Dermis microvascular lymphatic vessel endothelial cell (primary cell): ENCODE data around the gene NDST3. TPM values are rescaled to one million over a fixed set of nuclear protein-coding genes. Genes with fewer than 3 reads are reported as not detected.
A peak's percentile ranks its signal among the peaks of the same experiment; 100 is the strongest.

Experiments used
- DNase-seq, 2 donors: peaks; one replicate each; pipeline versions ENCODE4 v3.0.0 to v3.0.0-alpha.2; 2010; ENCODE audit warnings: low read depth in 2 of 2
- total RNA-seq: library from RNA; depleted of rRNA; stranded (reverse); fragments of >200 nt; gene quantifications from 2 replicates; pipeline ENCODE4 v1.2.1, GENCODE V29; 2014

Gene NDST3
- total RNA-seq, result 3.0 and 8.3 TPM in 2 replicates

DNA sequence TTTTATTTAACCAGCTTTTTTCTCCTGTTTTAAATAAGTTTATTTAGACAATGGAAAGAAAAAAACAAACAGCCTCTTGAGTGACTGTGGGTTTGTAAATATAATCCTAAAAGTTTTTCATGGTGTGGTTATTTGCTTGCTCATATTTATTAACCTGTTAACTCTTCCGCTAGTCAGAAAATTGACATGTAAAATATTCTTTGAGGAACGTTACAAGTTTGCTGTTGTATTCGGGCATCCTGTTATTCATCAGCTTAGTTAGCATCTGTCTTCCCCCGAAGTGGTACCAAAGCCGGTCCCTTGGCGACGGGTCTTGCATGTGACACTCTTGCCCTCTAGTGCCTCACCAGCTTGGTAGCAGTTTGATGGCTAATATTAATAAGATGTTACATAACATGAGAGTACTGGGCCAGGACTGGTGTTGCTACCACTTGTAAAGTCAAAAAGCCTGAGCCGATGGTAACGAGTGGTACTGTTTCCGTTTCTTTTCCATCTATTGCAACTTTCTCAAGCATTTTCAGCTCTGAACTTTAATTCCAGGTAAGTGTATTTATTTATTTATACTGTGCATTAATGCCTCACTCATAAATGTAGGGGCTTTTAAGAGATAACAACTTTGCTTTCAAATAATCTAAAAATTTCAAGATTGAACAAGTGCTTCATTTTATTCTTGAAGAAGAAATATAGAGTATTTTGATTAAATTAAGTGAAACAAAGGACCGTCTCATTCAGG, at the start of gene NDST3:
Gene NDST3, plus strand, starts transcription at position 434 of the 733 bp plus-strand sequence. CDS start 19,425 bp downstream, outside the sequence.
- DNase-seq, result peak; percentile 63 to 83

DNA sequence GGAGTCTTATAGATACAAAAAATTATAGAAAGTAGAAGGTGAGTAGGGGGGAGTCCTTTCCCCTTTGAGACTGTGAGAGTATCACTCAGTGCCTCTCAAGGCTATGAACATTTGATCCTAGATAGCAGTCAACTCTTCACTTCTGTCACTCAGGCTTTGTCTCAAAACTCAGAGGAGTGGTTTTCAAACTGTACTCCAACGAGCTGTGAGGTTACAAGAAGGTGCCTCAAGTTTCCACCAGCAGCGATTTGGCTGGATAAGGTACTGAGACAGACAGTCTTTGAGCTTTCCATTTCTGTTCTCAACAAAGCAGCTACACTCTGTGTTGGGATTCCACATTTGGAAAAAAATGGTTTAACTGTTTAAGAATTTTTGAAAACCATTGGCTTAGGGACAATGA, 48.0 kb upstream of the NDST3 start:
- DNase-seq, result no peak

GRCh38 chr4:117987464-117987863, 46.8 kb upstream of the NDST3 start:
- no peak for DNase-seq

GRCh38 chr4:117996891-117997290, 37.4 kb upstream of the NDST3 start:
- DNase-seq, result no peak

- DNase-seq, result no peak
These were observed 30.2 kb upstream of the NDST3 start for GRCh38 chr4:118004088-118004487.

DNA sequence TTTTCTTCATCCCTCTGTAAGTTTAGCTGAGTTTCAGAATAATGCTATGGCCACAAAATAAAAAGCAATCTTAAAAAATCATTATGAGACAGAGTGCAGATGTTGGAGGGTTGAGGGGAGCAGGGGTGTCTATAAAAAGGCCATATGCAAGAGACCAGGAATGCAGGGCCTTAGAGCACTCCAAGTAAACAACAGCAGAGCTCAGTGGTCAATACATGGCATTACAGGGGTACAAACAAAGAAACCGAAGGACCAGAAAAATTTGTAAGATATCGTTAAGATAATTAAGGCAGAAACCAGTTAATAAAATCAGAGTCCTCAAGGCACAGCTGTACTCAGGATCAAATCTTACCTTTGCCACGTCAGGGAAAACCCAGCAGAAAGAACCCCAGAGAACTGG, 28.4 kb upstream of the NDST3 start:
- DNase-seq, result no peak

DNA sequence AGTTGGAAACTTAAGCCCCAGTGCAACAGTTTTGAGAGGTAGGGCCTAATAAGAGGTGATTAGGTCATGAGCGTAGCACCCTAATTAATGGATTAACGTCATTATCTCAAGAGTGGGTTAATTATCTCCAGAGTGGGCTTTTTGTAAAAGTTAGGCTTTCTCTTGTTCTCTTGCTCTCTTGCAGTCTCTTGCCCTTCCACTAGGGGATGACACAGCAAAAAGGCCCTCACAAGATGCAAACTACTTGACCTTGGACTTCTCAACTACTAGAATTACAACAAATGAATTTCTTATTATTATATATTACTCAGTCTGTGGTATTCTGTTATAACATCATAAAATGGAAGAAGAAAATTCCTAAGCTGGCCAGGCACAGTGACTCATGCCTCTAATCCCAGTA, 22.1 kb upstream of the NDST3 start:
- DNase-seq, result no peak

DNA sequence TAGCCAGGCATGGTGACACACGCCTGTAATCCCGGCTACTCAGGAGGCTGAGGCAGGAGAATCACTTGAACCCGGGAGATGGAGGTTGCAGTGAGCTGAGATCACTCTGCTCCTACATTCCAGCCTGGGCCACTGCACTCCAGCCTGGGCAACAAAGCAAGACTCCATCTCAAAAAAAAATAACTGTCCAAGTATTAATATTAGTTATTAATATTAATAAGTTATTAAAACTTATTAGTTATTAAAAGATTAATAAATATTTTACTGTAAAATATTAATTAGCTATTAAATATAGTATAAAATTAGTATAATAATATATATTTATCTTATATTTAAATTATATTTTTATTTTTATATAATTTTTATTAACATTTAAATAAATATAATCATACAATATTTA, 19.5 kb upstream of the NDST3 start:
- no peak for DNase-seq

GRCh38 chr4:118018381-118019145, 15.7 kb upstream of the NDST3 start:
- DNase-seq, result no peak

DNA sequence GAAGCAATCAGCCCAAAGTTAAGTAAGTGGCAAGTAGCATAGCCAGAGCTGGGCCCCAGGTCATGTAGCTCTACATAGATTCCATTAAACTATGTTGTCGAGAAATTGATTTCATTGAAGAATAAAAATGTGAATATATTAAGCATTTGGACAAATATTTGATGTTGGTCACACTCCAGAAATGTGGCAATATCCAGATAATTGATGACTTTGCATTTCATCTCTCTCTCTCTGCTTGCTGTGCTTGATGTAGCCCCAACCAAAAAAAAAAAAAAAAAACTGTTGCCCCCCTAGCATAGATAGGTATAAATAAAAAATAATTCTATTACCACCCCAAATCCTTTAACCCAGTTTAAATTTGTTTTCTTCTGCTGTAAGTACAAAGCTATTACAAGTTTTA, 7.5 kb upstream of the NDST3 start:
- DNase-seq, result no peak

DNA sequence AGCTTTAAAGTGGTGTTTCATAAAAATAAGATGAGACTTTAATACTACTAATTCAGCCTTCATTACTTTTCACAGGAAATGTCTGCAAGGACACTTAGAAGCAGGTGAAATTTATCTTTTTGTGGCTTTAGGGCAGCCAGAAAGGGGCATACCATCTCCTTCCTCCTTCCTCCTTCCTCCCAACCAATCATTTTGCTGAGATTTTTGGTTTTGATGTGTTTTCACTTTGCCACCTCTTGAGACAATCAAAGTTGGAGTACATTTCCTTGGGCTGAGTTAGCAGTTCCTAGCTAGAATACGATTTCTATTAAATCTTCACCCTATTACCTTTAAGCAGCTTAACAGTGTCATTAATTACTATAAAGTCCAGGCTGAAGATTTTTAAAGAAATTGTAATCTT, 5.1 kb upstream of the NDST3 start:
- no peak for DNase-seq

GRCh38 chr4:118032691-118033090, 1.6 kb upstream of the NDST3 start:
- peak in 1 of 2 donors; percentile 19 for DNase-seq

DNA sequence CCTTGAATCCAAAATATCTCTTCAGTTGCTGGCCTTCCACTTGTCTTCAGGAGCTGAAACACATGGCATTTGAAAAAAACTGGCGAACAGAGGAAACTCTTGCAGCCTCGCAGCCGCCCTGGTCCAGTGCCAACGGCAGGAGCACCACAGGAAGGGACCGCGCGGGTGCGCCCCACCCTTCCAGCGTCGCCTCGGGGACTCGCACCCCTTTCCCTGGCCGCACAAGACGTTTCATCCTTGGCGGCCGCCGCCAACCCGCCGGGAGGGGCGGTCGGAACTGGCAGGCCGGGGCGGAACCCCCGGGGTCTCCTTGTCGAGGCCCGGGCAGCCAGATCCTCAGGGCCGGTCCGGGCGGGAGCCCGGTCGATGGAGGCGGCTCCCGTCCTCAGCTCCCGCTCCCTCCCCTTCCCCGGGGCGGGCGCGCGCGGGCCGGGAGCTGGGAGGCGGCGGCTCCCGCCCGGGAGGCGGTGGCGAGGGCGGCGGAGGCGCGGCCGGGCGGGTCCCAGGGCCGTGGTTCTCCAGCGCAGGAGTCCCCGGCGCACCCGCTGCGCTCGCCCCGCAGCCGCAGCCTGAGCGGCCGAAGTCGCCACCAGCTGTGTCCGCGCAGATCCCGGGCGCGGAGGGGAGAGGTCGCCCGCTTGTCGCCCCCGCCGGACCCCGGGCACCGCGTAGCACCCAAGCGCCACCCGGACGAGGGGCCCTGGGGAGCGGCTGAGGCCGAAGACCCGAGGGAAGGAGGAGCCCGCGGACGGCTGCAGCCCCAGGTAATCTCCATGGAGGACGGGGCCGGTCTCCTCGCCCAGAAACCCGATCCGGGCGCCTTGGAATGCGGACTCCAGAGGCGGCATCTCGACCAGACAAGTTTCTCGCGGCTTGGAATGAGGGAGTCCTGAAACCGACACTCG, 886 bp upstream of the NDST3 start:
- peak in 1 of 2 donors; percentile 54 for DNase-seq

GRCh38 chr4:118035309-118035708, 1.0 kb downstream of the NDST3 start:
- DNase-seq, result no peak

DNA sequence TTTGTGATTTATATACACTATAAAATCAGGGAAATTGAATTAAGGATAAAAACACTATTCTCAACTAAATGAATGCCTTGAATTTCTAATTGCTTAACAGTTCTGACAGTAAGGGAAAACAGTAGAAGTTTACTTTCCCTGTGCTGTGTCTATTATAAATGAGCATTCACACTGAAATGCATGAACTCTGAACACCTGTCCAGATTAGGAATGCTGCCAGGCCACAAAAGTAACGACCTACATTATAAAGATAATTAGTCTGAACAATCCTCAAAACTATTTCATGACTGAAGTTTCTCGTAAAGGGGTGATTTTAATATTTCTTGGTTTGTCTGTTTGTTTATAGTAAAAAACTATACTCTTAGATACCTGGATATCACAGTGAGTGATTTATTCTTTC, 2.0 kb downstream of the NDST3 start:
- DNase-seq, result no peak

DNA sequence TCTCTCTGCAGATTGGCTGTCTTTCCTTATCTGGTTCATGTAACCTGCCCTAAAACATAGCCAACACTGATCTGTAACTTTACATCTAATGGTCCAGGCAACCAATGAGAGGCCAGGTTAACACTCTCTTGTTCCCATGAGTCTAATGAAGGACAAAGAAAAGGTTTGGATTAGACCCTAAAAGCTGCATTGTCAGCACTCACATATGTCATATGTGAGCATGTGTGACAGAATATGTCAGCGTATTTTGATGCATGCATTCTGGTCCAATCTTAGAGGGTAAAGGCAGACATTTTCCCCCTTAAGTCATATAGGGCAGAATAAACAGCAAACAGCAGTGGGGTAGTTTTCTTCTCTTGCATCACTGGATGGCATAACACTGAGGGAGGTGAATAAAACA, 3.7 kb downstream of the NDST3 start:
- no peak for DNase-seq

GRCh38 chr4:118046323-118046722, 12.0 kb downstream of the NDST3 start:
- no peak for DNase-seq

DNA sequence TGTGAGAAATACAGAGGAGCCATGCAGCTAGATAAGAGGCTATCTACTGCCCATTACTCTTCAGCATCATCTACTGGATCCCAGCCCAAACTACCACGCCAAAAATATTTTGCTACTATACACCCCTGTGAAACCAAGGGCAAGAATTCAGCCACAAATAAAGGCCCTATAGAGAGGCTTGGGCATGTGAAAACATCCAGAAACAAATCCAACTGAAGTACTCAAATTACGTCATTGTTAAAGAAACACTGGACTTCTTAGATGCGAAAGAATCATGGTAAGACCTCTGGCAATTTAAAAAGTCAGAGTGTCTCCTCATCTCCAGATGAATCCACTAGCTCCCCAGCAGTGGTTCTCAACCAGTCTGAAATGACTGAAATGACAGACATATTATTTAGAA, 12.8 kb downstream of the NDST3 start:
- no peak for DNase-seq

- no peak for DNase-seq
These were observed 24.7 kb downstream of the NDST3 start for GRCh38 chr4:118058955-118059354.

DNA sequence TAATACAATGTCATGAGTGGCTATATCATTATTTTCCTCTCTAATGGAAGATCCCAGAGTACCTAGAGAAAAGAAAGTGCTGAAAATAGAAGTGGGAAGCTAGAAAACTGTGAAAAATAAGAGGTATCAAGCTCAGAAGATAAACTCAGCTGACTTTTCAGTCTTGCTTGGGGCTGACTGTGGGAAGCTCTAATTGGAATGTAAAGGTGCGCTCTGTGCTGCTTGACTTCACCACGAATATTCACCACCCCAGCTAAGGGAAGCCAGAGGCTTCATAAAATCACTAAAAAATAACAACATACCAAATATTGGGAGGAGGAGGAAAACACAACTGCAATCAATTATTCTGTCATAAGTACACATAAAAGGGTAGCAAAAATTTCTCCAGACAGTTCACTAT, 25.1 kb downstream of the NDST3 start:
- DNase-seq, result no peak

DNA sequence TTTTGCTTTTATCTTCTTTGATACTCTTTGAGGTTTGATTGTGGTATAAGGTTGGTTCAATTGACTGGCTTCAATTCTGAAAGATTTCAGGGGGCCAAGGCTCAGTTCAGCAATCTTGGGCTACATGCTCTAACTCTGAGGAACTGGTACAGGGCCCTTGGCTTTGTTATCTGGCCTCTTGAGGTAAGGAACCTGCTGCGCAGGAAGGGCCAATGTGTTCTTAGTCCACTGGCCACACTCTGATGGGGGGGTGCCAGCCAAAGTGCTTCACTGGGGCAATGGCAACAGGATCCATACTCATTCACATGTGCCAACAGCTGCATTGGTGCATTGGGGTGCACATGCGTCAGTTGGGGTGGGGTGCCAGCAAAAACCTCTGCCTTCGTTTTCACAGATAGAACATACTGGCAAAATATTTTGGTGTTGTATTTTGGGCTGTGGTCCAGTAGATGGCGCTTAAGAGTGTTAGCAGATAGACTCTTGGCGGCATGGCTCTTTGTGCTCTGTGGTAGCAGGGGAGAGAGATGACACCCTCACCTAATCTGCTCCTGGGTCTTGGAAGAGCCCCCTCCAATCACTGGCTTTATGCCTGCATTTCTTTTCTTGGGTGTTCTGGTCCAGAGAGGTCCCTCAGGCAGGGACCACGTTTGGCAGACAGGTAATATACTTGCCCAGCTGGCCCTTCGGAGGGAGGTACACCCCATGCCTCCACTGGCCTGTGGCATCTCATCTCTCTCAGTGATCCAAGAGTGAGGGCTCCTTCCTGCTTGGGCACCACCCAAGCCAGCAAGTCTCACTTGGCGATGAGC, 42.9 kb downstream of the NDST3 start:
- peak; percentile 16 to 48 for DNase-seq
